ENCODE results near the gene CACNA2D3.

- TF ChIP-seq CTCF (IDR thresholded peaks at IDR 0.05; ENCODE audit: insufficient read depth, low read depth, low read length), result no peak
- no peak for TF ChIP-seq EZH2 (IDR thresholded peaks at IDR 0.05; ENCODE audit: insufficient read depth, low read length)
Measured at GRCh38 chr3:54863786-54864185, 741.4 kb downstream of the CACNA2D3 start.
